Ascending aorta (tissue), 2 donors: Measurements from ENCODE around the gene IPO4. TPM values are rescaled to one million over a fixed set of nuclear protein-coding genes. Genes with fewer than 3 reads are reported as not detected.

ENCODE experiments used
- DNase-seq, 2 donors: peaks; one replicate each; pipeline ENCODE4 v3.0.0-alpha.2; 2019; ENCODE audit warnings: low spot score in 2 of 2
- H3K27ac ChIP-seq, 2 donors: fragments of 200-600 bp; sonication (generic); one replicate each; pipeline ENCODE4 v1.5.1; 2016 to 2017; ENCODE audit warnings: mild to moderate bottlenecking in 1 of 2
- H3K27me3 ChIP-seq: fragments of 200-600 bp; sonication (generic); one replicate; pipeline ENCODE4 v1.5.1; 2017
- H3K36me3 ChIP-seq, 2 donors: fragments of 200-600 bp; sonication (generic); one replicate each; pipeline ENCODE4 v1.5.1; 2016
- H3K4me1 ChIP-seq, 2 donors: fragments of 200-600 bp; sonication (generic); one replicate each; pipeline ENCODE4 v1.5.1; 2016 to 2017; ENCODE audit warnings: mild to moderate bottlenecking in 1 of 2
- H3K4me3 ChIP-seq, 2 donors: fragments of 200-600 bp; sonication (generic); one replicate each; pipeline ENCODE4 v1.5.1; 2016 to 2017; ENCODE audit warnings: mild to moderate bottlenecking in 1 of 2
- H3K9me3 ChIP-seq, 2 donors: fragments of 200-600 bp; sonication (generic); one replicate each; pipeline ENCODE4 v1.5.1; 2016
- CTCF ChIP-seq, 3 experiments: fragments of 200-600 bp in 2 of 3; fragments of 450-650 bp in 1 of 3; sonication (generic) in 2 of 3; IDR thresholded peaks; one replicate each; pipeline ENCODE4 v1.5.1; 2016 to 2019; ENCODE audit warnings: antibody characterized with exemption in 3 of 3, mild to moderate bottlenecking in 1 of 3, moderate library complexity in 1 of 3
- intact Hi-C: fragments of 100-400 bp; cut with DNase I; formaldehyde crosslinking; loops from one replicate; pipeline ENCODE4 v1.15.1; 2023
- total RNA-seq: library from RNA; depleted of rRNA; stranded (reverse); fragments of >200 nt; gene quantifications from one replicate; pipeline ENCODE4 v1.1.0, GENCODE V29; 2016

IPO4 gene
- total RNA-seq, 1 donor from 2014 or later = 140 TPM

GRCh38 chr14:24212924-24213865 is 24.6 kb upstream of the IPO4 start, which contains the start of gene CHMP4A:
Gene CHMP4A, minus strand, starts transcription at chr14:24213488. Its CDS starts 49 bp downstream, at chr14:24213439.
- TF ChIP-seq CTCF (IDR thresholded peaks at IDR 0.05) = peak in 2 of 3 experiments; percentile 26 to 37
- Histone ChIP-seq H3K27ac (peak within 1 kb of the TSS; percentile 92 to 95), H3K4me3 (peak within 1 kb of the TSS; percentile 57 to 85), H3K27me3 (no peaks in the 10 kb centered on the region), H3K4me1 (peaks cover 3 to 29% of the 10 kb centered on the region in 2 donors), H3K9me3 (no peaks in the 10 kb centered on the region), H3K36me3 (peaks cover 20 to 37% of the 10 kb centered on the region in 2 donors)
- intact Hi-C loops = loop anchor here (1.0 kb wide), 2 partner anchors 18 to 29 kb away; partner anchors contain the start of genes TINF2 and TM9SF1
- DNase-seq = peak; percentile 95 to 99

GRCh38 chr14:24211311-24211710 is 22.7 kb upstream of the IPO4 start:
- TF ChIP-seq CTCF (IDR thresholded peaks at IDR 0.05) = no peak
- Histone ChIP-seq H3K27ac (no peak overlapping the region), H3K4me1 (peaks cover 3 to 29% of the 10 kb centered on the region in 2 donors), H3K9me3 (no peaks in the 10 kb centered on the region), H3K4me3 (no peak overlapping the region), H3K36me3 (peaks cover 29 to 45% of the 10 kb centered on the region in 2 donors), H3K27me3 (no peaks in the 10 kb centered on the region)
- intact Hi-C loops = no loop called here
- DNase-seq = peak in 1 of 2 donors; percentile 56

GRCh38 chr14:24207625-24208024 is 19.0 kb upstream of the IPO4 start:
- no peak for TF ChIP-seq CTCF (IDR thresholded peaks at IDR 0.05)
- Histone ChIP-seq H3K27me3 (no peaks in the 10 kb centered on the region), H3K36me3 (peaks cover 36 to 60% of the 10 kb centered on the region in 2 donors), H3K4me3 (no peak overlapping the region), H3K27ac (no peak overlapping the region), H3K9me3 (no peaks in the 10 kb centered on the region), H3K4me1 (peaks cover 0 to 9% of the 10 kb centered on the region in 2 donors)
- intact Hi-C loops = no loop called here
- peak in 1 of 2 donors; percentile 48 for DNase-seq

GRCh38 chr14:24207104-24207551 is 18.5 kb upstream of the IPO4 start:
- peak in 1 of 2 donors; percentile 30 for DNase-seq
- Histone ChIP-seq H3K27ac (no peak overlapping the region), H3K36me3 (peaks cover 38 to 61% of the 10 kb centered on the region in 2 donors), H3K4me3 (no peak overlapping the region), H3K27me3 (no peaks in the 10 kb centered on the region), H3K9me3 (no peaks in the 10 kb centered on the region), H3K4me1 (peaks cover 0 to 6% of the 10 kb centered on the region in 2 donors)
- intact Hi-C loops = no loop called here
- no peak for TF ChIP-seq CTCF (IDR thresholded peaks at IDR 0.05)

GRCh38 chr14:24206260-24207103 is 17.9 kb upstream of the IPO4 start:
- DNase-seq = peak in 1 of 2 donors; percentile 19
- no peak overlapping the region for H3K4me3 ChIP-seq
- H3K27me3 ChIP-seq = no peaks in the 10 kb centered on the region
- no peak overlapping the region for H3K27ac ChIP-seq
- TF ChIP-seq CTCF (IDR thresholded peaks at IDR 0.05) = no peak
- intact Hi-C loops = no loop called here
- peaks cover 0 to under 1% of the 10 kb centered on the region in 2 donors for H3K4me1 ChIP-seq
- H3K36me3 ChIP-seq = peaks cover 38 to 62% of the 10 kb centered on the region in 2 donors
- no peaks in the 10 kb centered on the region for H3K9me3 ChIP-seq
